Activated CD8-positive, alpha-beta memory T cell treated with anti-CD3 and anti-CD28 coated beads for 24 hours (primary cell): Measurements from ENCODE around the gene ZBTB18.
"Not testable (repeated sequence)": the region's sequence is repeated elsewhere in the genome, so short reads cannot be mapped to it uniquely, and the experiment has no call there.

Experiments used
- DNase-seq: peaks from one replicate; pipeline ENCODE4 v3.0.0-alpha.2; 2020

Gene ZBTB18

DNA sequence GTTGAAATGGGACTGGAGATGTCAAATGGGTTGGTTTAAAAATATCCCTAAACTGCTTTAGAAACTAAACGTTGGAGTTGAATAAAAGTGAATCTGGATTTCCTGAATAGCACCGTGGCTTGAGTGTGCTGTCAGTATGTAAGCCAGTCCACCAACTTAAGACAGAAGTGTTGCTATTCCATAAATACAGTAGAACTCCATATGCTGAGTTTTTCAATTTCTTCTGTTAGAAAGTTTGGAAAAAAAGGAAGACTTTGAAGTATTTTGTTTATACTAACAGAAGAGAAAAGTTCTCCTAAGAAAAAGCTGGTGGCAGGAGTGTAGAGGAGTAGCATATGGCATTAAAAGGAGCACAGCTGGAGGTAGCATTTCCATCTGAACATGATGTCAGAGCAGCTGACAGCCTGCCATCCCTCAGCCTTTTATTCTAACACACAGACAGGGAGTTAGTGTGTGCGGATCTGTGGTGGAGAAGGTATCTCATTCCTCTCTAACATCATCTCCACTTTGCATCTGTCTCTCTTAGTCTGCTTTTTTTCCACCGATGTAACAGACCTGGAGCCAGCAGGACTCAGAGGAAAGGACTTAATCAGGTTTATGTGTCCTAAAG is at the start of gene ZBTB18:
TSS of gene ZBTB18 (plus strand) at position 449 of the 610 bp plus-strand sequence. CDS start at position 598, 149 bp downstream.
- no peak for DNase-seq

- DNase-seq = no peak
These were observed 48.4 kb upstream of the ZBTB18 start for GRCh38 chr1:244002721-244003120.

DNA sequence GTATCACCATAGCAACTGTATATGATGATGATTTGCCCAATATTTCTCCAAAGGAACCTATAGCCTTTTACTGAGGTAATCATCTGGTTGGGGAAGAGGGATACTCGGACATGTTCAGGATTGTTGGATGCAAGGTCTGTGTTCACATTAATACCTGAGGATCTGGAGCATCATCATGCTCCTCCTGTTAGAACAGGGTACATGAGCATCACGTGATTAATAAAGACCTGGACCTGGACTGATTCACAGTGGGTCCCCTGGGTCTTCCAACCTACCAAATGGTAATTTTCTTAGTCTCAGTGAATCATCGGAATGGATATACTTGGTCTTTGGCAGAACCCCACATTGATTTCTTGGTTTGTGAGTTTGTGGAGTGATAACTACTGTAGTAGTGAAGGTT is 45.6 kb upstream of the ZBTB18 start:
- no peak for DNase-seq

DNA sequence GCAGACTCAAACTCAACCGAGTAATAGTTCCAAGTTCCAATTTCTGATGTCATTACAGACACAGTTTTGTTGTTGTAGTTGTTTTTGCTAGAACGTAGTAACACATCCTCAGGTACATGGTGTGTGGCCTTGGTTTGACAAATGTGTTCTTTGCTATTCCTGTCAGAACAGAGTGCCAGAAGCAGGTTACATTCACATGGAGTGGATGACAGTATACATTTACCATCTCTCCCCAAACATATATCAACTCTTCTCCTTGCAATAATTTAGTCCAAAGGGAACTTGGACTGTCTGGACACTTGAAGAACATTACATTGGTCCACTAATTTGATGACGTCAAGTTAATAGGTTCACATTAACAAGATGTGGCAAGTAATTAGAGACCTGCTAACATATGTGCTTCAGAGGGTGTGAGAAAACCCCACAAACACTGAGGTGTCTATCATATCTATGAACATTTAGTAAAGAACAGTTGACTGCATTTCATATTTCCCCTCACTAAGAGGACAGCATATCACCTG is 44.6 kb upstream of the ZBTB18 start:
- no peak for DNase-seq

- no peak for DNase-seq
These were observed 44.1 kb upstream of the ZBTB18 start for GRCh38 chr1:244006961-244007360.

DNA sequence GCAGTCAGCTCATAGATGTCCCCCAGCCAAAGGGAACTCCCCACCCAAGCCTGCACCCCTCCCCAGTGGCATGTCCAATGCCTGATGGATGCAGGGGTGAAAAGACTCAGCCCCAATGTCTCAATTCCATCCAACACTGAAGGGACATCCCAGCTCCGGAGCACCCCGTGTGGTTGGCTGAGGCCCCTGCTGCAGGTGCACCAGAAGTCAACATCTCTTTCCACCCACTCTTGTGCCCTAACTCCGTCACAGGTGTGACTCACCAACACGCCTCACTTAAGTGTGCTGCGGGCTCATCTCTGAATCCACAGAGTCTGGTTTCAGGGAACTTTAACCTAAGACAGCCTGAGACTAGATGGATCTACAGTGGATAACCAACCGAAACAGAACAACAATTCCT is 40.9 kb upstream of the ZBTB18 start:
- DNase-seq = no peak

DNA sequence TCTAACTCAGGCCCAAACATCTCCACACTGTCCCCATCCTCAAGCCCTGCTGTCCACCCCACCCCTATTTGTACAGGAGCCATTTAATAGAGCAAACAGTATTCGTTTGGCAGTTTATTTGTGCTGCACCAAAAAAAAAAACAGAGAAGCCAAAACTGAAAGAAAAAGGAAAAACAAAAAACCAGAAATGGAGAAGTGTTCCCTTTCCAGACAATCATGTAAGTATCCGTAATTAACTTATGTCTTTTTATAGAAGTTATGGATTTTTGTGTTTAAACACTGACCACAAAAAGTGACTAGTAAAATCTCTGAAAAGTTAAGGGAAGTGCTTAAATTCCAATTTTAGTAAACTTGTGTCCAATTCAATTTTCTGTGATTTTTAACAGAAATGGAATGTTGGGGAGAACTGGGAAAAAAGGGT is 40.4 kb upstream of the ZBTB18 start:
- DNase-seq = no peak

GRCh38 chr1:244011271-244011670 is 39.8 kb upstream of the ZBTB18 start:
- DNase-seq = no peak

DNA sequence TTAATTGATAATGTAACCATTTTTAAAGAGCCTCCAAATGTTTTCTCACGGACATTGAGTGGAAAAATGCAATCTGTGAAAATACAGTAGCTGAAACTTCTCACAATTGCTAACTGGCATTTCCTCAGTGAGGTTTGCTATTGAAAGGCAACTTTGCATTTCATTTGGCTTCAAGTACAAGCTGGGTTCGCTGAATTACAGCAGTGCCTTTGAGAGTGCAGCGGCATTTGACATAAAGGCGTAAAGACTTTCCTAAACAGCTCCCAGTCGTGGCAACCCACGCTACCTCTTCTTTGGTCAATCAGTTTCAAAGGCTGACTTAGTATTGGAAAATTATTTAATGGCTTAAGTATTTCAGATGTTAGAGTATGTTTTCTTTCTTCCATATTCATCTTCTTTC is 39.3 kb upstream of the ZBTB18 start:
- no peak for DNase-seq

DNA sequence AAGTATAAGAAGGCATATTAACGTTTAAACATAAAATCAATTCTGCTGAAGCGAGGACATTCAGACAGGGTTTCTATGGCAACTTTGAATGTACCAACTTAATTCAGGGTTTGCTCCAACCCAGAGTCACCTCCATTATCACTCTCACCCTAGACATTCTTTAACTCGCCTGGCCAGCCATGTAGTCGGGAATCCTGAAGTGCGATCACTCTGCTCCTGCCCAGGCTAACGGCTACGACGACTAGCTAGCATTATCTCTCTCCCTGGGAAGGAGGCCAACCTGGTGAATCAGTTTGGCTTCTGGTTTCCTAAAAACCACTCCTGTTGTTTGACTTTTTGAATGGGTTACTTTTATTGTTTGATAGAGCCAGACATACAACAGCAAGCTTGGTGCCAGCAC is 38.9 kb upstream of the ZBTB18 start:
- DNase-seq = no peak

GRCh38 chr1:244013100-244013499 is 38.0 kb upstream of the ZBTB18 start:
- no peak for DNase-seq

GRCh38 chr1:244014862-244015261 is 36.2 kb upstream of the ZBTB18 start:
- not testable (repeated sequence) for DNase-seq

GRCh38 chr1:244019982-244020485 is 31.0 kb upstream of the ZBTB18 start:
- no peak for DNase-seq

- DNase-seq = no peak
These were observed 29.7 kb upstream of the ZBTB18 start for GRCh38 chr1:244021427-244021826.

- DNase-seq = no peak
These were observed 28.8 kb upstream of the ZBTB18 start for GRCh38 chr1:244022311-244022710.

DNA sequence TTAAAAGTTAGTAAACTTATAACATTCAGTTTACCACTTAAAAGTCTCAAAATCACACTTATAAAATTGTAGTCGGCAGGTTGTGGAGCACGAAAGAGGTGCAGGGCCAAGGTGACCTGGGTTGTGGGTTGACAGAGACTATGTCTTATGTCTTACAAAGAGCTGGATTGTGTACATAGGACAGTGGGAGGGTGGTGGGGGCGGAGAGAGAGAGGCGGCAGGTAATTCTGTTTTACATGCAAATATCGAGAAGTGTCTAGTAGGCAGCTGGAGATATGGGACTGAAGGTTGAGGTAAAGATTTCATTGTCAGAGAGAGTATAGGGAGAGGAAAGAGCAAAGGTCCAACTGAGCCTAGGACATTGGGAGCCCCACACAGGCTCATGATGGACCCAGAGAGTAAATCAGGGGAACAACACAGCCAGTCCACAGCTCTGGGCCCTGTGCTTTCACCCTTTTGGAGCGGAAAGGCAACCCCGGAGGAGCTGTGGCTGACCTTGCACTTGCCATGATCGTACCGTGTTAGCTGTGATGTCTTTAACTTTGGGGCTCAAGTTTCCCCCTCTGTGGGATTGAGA is 28.1 kb upstream of the ZBTB18 start:
- no peak for DNase-seq

GRCh38 chr1:244027491-244028145 is 23.5 kb upstream of the ZBTB18 start:
- DNase-seq = no peak

DNA sequence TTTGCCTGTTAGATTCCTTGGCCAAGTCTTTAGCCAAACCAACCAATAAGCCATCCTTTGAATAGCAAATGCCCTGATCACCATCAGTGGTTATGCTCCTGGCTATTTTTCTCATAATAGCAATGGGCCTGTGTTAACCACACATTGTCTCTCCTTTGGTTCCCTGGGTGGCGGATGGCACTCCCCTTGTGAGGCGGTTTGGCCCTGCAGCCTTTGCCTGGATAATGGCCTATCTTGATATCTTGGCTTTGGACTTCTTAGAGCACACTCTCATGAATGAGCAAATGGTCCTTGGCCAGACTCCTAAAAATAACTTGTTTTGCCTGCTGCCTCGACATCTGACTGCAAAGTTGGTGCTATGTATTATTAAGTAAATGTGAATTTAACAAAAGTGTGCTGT is 22.4 kb upstream of the ZBTB18 start:
- DNase-seq = no peak

GRCh38 chr1:244029124-244029523 is 22.0 kb upstream of the ZBTB18 start:
- no peak for DNase-seq

DNA sequence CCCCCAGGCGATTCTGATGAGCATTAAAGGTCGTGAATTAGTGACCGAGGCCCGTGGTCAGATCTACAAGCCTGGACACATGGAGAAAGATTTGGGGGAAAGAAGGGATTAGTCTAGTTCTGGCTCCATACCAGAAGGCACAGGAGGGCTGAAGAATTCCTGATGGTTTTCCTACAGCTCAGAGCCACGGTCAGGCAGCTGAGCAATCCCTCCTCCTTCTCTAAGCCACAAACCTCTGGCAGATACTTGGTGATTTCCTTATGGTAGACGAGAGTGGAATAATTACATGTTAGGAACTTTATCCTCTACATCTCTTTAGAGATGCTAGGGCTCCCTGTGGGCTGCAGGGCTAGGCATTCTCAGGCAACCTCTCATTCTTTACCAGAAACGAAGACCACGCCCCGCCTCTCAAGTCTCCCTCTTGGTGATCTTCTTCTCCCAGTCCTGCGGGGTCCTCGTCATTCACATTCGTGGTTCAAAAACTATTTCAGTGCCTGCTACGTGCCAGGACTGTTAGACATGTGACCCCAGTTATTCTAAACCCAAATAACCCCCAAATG is 20.5 kb upstream of the ZBTB18 start:
- DNase-seq = no peak

DNA sequence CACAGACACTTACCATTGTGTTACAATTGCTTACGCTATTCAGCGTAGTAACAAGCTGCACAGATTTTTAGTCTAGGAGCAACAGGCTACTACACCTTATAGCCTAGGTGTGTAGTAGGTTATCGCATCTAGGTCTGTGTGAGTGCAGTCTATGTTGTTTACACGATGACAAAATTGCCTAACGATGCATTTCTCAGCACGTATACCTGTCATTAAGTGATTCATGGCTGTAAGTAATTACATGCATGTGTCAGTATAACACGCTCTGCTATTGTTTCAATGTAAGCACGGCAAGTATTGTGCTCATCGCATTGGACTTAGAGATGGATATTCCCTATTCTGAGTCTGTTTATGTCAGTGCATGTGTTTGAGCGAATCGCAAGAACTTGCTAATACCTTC is 15.7 kb upstream of the ZBTB18 start:
- no peak for DNase-seq

DNA sequence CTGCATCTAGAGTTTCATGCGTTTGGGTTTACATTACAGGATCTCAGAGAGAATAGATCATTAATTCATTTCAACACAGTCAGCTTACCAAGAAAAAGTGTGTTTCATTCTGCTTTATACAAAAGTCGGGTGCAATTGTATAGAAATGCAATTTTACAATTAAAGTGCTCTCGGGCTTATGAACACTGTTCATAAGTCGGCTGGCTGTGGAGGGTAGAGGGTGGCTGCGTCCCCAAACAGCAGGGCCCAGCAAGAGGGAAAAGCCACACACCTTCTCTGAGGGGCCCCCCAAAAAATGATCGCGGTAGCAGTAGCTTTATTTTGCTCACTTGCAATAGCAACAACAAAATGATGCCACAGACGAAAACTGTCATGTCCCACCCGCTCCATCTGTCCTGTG is 13.8 kb upstream of the ZBTB18 start:
- DNase-seq = no peak

- no peak for DNase-seq
These were observed 9.5 kb upstream of the ZBTB18 start for GRCh38 chr1:244041466-244042120.
